COLO668 (cell line): ENCODE measurements around the gene PODN.

Experiments
- DNase-seq: peaks from one replicate; lab custom pipeline; 2025; ENCODE audit not compliant: unreplicated experiment; lab: John Stamatoyannopoulos, UW

PODN gene

DNA sequence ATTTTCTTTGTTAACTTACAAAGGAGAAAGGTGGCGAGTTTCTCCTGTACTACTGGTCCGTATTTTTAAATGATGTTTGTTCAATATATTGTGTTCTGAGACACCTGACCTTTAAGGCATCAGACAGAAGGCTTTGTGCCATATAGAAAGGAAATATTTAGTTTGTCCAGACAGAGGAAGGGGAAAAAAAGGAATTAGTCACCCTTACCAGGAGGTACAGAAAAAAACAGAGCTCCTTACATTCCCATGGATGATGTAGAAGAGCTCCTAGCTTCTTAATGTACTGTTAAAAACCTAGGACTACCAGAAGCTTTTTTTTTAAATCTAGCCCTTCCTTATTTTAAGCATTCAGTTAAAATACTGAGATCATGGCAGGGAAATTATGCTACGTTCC lies 12.4 kb upstream of the PODN start:
- DNase-seq, result no peak

DNA sequence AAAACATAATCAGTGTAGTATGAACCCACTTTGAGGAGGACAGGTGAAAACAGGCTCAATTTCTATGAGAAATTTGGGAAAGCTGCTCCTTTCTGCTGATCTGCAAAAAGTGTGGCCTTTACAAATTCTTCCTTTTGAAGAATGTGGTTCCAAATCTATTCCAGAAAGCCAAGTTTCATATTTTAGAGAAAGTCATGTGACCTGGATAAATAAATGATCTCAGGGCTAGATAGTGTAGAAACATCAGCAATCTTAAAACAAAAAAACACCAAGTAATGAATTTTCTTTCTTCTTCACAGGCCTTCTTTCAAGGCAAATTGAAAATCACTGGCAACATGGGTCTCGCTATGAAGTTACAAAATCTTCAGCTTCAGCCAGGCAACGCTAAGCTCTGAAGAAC lies 11.7 kb upstream of the PODN start:
- DNase-seq, result no peak

DNA sequence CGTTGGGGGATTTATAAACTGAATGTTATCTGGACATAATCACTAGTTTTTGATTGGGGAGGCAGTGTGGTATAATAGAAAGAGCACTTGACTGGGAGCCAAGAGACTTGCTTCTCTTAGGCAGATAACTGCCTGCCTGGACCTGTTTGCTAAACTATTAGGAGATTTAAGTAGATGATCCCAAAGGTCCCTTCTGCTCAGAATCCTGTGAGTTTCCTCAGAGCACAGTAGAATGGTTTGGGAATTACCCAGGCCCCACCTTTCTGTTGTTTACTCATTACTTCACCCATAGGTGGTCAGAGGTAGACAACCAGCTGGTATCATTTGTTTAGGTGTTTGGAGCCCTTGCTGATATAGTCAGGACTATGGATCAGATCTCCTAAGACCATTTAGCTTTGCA lies 10.3 kb upstream of the PODN start:
- no peak for DNase-seq

DNA sequence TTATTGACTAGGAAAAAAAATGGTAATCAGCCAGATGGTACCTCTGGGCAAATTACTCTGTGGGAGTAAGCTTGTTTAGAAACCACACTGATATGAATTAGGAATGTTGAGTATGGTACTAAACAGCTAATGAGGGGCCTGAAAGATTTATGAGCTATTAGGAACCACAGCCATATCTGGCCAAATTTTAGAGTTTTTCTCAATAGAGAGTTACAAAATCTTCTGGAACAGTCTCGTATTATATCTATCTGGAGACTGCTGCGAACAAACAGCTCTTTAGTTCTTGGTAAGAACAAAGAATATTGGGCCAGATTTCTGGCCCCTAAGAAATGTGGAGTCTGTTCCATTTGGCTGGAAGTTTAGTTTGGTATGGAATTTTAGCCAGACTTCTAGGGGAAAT lies 4.9 kb upstream of the PODN start:
- no peak for DNase-seq

DNA sequence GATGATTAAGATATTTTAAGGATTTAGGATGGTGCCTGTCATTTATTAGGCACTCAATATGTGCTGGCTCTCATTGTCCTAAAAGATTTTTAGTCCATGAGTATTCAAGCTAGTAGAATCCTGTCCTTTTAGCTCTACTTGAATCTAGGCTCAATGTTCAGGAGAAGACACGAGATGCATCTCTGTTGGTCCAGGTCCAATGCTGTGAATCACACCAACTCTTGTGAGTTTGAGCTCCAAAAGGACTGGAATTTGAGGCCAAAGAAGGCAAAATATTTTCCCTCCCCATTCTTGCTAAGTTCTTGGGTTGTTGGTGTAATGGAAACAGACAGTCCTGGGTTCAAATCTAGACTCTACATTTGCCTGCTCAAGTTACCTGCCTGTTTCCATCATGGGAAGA lies 1.4 kb upstream of the PODN start:
- DNase-seq, result no peak

GRCh38 chr1:53061123-53061858 lies 722 bp upstream of the PODN start:
- DNase-seq, result no peak

DNA sequence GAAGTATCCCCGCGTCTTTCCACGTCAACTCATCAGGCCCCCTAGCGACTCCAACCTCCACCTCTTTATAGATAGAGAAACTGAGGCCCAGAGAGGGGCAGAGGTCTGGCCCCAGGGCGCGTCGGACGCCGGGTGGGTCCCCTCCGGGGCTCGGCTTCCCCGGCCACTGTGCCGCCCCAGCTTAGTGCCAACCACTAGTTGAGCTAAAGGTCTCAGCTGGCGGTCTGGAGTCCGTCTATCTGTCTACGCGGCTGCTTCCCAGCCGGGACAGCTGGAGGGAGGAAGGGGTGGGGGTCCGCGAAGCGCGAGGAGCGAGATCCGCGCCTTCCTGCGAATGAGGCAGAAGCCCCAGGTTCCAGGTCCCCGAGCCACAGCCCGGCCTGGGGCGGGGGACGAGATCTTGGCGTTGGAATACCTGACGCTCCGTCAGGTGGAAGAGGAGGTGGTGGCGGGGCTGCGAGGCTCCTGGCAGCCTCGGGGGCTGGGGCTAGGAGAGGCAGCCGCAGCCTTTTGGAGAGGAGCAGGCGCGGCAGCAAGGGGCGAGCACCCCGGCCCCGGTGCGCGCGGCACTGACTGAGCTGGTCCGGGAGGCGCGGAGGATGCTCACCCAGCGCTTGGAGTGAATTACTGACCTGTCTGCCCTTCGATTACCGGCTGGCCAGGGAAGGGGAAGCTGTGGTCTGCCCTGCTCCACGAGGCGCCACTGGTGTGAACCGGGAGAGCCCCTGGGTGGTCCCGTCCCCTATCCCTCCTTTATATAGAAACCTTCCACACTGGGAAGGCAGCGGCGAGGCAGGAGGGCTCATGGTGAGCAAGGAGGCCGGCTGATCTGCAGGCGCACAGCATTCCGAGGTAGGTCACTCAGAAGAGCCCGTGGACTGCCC lies 937 bp downstream of the PODN start:
- DNase-seq, result no peak

GRCh38 chr1:53063744-53064515 lies 1.9 kb downstream of the PODN start:
- no peak for DNase-seq

DNA sequence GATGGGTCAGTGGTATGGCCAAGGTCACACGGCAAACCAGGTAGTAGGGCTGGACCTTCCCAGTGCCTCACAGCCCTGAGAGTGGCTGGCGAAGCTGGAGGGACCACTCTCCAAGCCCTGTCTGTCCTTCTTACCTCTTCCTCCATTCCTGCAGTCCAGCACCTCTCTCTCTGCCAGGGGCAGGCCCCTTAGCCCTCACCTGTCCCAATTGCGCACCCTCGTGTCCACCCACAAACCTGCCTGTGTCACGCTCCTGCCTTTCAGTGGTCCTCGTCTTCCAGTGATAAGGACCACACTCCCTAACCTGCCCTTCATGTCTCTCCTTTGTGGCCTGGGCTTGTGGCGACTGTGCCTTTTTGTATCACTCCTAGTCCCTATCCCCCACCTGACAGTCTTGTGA lies 3.4 kb downstream of the PODN start:
- DNase-seq, result no peak

GRCh38 chr1:53066488-53066887 lies 4.5 kb downstream of the PODN start:
- no peak for DNase-seq

DNA sequence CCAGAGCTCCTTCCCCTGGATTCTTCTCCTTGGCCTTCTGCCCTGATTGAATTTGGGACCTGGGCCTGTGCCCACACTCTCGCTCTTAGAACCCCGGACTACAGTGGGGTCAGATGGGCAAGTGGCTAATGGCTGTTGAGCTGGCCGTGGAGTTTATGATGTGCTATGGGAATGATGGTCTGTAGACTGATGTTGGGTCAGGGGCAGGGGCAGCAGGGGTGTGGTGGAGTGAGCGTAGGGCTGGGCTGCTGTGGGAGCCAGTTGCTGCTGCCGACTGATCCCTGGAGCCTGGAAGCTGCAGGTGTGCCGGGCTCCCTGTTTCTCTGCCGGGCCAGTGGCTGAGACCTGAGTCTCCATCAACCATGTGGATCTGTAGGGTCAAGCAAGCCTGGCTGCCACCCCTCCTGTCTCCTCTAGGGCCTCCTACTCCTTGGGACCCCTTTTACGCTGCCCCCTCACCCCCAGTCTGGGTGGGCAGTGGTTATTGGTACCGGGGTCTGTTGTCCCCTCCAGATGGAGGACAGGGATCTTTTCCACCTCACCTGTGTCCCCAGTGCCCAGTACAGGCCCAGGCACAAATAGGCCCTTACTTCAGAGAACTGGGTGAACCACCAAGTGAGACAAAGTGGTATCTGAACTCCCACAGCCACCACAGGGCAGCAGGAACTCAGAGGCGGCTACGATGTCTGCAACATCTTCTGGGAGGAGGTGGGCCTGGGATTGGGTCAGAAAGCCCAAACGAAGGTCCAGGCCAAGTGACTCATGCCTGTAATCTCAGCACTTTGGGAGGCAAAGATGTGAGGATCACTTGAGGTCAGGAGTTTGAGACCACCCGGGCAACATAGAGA lies 5.1 kb downstream of the PODN start:
- DNase-seq, result no peak

GRCh38 chr1:53067886-53068285 lies 5.9 kb downstream of the PODN start:
- DNase-seq, result no peak

DNA sequence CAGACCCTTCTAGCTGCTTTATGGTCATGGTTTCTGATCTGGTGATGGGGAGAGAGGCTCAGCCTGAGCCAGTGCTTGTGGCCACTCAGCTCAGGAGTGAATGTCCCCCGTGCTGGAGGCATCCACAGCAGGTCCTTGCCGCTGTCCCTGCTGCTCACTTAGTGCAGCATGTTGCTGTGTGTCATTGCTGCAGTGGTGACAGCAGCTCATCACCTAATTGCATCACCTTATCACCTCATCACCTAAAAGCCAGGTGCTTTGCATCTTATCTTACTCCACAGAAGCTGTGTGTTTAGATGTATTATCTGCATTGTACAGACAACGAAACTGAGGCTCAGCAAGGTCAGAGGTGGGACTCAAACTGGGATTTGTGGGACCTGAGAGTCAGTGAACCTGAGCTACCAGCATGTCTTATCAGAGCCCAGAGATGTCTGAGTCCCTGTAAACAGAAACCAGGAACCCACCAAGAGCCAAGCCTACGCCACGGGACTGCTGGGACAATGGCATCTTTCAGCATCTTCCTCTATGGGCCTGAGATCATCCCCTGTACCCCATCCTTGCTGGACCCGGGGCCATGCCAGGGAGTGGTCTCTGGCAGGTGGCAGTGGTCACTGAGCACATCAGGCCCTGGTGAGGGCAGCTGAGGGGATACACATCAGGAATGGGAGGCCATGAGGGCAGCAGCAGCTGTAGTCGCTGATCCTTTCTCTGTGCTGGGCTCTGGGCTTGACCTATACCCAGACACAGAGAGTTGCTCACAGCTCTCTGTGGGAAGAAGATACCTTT lies 6.5 kb downstream of the PODN start:
- no peak for DNase-seq

GRCh38 chr1:53069265-53069662 lies 7.3 kb downstream of the PODN start:
- DNase-seq, result no peak

DNA sequence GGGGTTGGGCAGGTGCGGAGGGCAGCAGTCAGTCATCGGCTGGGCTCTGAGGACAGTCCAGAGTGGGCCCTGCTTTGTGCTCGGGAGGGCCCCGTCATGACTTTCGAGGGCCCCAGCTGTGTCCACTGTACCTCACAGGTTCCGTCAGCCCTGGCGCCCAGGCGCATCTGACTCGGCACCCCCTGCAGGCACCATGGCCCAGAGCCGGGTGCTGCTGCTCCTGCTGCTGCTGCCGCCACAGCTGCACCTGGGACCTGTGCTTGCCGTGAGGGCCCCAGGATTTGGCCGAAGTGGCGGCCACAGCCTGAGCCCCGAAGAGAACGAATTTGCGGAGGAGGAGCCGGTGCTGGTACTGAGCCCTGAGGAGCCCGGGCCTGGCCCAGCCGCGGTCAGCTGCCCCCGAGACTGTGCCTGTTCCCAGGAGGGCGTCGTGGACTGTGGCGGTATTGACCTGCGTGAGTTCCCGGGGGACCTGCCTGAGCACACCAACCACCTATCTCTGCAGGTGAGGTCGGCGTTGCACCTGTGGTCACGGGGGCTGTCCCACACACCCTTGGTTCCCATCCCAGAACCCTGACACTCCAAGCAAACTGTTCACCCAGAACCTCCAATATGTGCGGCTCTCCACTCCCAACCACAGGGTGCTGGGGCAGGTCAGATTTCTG lies 7.8 kb downstream of the PODN start:
- no peak for DNase-seq

DNA sequence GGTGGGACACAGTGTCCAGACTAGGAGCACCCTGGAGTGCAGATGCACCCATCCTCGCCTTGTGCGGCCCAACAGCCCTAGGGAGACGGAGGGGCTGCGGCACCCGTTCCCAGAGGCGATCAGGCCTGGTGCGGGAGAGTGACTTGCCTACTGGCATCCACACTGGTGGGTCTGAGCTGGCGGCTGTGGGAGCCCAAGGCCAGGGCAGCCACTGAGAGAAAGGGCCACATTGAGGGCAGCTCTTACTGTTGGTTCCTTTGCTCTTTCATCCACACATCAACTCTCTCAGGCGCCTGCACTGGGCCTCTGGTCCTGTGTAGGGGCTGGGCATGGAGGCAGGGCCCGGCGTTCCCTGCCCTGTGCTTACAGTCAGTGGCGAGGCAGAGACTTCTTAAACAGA lies 8.6 kb downstream of the PODN start:
- DNase-seq, result no peak

GRCh38 chr1:53071167-53071865 lies 9.3 kb downstream of the PODN start:
- DNase-seq, result no peak

DNA sequence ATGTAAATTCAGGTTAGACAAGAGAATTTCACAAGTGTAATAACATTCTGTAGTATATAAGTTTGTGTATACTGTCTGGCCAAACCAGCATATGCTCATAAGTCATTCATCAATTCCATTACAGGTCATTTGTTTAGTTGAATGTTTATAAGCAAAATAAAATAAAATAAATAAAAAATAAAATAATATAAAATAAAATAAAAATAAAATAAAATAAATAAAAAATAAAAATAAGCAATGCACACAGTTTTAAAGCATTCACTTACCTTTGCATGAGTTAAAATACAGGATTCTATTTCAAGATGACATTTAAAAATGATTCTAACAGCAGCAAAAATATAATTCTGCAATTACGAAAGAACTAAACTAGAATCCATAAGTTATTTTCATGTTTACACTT lies 9.9 kb downstream of the PODN start:
- DNase-seq, result no peak

- DNase-seq, result no peak
Measured at GRCh38 chr1:53073287-53073686, 11.3 kb downstream of the PODN start.
